Astrocyte (in vitro differentiated cells and primary cell): ENCODE results near the gene KIF26B.

ENCODE experiments used
- EZH2 ChIP-seq: IDR thresholded peaks from 2 replicates; pipeline ENCODE4 v1.6.1; 2012; ENCODE audit warnings: mild to moderate bottlenecking, low read length, inconsistent platforms; ENCODE audit not compliant: insufficient read depth
- TF ChIP-seq, protein P1 (sequence below): IDR thresholded peaks from 2 replicates; pipeline ENCODE4 v1.5.1; 2011; ENCODE audit warnings: low read depth, mild to moderate bottlenecking, inconsistent platforms, low read length, moderate library complexity; ENCODE audit not compliant: insufficient read depth

DNA sequence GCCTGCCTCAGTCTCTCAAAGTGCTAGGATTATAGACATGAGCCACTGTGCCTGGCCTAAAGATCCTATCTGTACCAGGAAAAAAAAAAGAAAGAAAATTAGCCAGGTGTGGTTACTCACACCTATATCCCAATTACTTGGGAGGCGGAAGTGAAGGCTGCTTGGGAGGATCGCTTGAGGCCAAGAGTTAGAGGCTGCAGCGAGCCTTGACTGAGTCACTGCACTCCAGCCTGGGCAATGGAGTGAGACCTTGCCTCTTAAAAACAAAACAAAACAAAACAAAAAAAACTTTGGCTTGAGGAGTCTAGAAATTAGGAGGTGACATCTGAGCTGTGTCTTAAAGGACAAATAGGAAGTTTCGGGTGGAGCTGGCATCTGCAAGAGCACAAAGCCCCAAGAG, 38.7 kb upstream of the KIF26B start:
- TF ChIP-seq, protein P1, sequence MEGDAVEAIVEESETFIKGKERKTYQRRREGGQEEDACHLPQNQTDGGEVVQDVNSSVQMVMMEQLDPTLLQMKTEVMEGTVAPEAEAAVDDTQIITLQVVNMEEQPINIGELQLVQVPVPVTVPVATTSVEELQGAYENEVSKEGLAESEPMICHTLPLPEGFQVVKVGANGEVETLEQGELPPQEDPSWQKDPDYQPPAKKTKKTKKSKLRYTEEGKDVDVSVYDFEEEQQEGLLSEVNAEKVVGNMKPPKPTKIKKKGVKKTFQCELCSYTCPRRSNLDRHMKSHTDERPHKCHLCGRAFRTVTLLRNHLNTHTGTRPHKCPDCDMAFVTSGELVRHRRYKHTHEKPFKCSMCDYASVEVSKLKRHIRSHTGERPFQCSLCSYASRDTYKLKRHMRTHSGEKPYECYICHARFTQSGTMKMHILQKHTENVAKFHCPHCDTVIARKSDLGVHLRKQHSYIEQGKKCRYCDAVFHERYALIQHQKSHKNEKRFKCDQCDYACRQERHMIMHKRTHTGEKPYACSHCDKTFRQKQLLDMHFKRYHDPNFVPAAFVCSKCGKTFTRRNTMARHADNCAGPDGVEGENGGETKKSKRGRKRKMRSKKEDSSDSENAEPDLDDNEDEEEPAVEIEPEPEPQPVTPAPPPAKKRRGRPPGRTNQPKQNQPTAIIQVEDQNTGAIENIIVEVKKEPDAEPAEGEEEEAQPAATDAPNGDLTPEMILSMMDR: no peak
- TF ChIP-seq EZH2: no peak
